ENCODE measurements around the gene KCNIP4. TPM values are rescaled to one million over a fixed set of nuclear protein-coding genes. Genes with fewer than 3 reads are reported as not detected.
A peak's percentile ranks its signal among the peaks of the same experiment; 100 is the strongest.

Gene KCNIP4
- total RNA-seq, 1 donor from 2014 or later, result not detected

GRCh38 chr4:20723463-20723862 lies 1225.1 kb downstream of the KCNIP4 start:
- intact Hi-C loops (cut with DNase I), result no loop called here
- no peak for ATAC-seq
- DNase-seq (ENCODE audit: missing footprints), result no peak

GRCh38 chr4:20723019-20723418 lies 1225.6 kb downstream of the KCNIP4 start:
- no peak for ATAC-seq
- no peak for DNase-seq (ENCODE audit: missing footprints)
- intact Hi-C loops (cut with DNase I), result no loop called here

DNA sequence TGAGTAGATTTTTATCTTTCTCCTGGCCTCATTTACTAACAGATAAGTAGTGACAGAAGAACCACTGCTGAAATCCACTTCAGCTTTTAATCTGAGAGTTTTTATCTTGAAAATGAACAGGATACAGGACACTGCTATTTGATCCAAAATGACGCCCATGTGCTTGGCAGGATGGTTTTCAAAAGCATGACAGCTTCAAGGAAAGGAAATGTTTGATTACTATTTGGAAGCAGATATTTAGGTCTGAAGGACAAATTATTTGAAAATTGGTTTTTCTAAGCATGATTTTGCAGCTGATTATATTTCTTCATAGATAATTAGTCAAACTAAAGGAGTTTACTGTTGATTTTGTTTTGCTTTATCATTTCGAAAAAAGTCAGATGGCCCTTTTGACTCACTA lies 1237.2 kb downstream of the KCNIP4 start:
- no peak for ATAC-seq
- DNase-seq (ENCODE audit: missing footprints), result no peak
- intact Hi-C loops (cut with DNase I), result no loop called here

GRCh38 chr4:20700007-20700761 lies 1248.4 kb downstream of the KCNIP4 start, which contains the start of gene PACRGL:
Gene PACRGL, plus strand, starts transcription at chr4:20700458. Its CDS starts 4,024 bp downstream, at chr4:20704482.
- intact Hi-C loops (cut with DNase I), result no loop called here
- ATAC-seq, result peak; percentile 100
- DNase-seq (ENCODE audit: missing footprints), result peak; percentile 98

DNA sequence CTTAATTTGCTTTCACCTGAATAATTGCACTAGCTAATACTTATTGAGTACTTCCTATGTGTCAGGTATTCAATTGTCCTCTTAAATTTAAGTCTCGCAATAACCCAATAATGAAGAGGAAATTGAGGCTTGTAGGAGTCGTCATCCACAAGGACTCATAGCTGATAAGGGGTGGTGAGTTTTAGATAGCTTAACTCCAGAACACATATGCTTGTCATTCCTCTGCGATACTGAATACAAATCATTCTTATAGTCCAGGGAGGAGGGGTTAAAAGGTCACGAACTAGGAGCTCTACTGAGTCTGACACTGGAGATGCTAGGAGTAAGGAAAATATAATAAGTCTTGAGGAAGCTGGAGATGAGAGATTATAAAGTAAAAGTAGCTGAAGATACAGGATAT lies 1249.8 kb downstream of the KCNIP4 start:
- no peak for ATAC-seq
- DNase-seq (ENCODE audit: missing footprints), result no peak
- intact Hi-C loops (cut with DNase I), result no loop called here

- DNase-seq (ENCODE audit: missing footprints) (no peak), ATAC-seq (no peak)
- intact Hi-C loops (cut with DNase I), result no loop called here
Observed at GRCh38 chr4:20698382-20698781, 1250.2 kb downstream of the KCNIP4 start.

DNA sequence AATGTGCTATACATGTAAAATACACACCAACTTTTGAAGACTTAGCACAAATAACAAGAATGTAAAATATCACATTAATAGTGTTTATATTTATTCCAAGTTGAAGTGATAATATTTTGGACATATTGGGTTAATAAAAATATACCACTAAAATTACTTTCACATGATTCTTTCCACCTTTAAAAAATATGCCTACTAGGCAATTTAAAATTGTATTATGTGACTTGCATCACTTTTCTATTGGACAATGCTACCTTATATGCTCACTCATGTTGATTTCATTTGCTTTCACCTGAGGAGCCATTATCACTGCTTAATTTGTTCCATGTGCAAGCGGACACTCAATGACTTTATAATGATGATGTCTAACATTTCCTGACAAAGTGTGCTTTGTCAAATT lies 1251.8 kb downstream of the KCNIP4 start:
- ATAC-seq (no peak), DNase-seq (ENCODE audit: missing footprints) (no peak)
- intact Hi-C loops (cut with DNase I), result no loop called here

GRCh38 chr4:20687864-20688263 lies 1260.7 kb downstream of the KCNIP4 start:
- ATAC-seq (no peak), DNase-seq (ENCODE audit: missing footprints) (no peak)
- intact Hi-C loops (cut with DNase I), result loop anchor here (10.0 kb wide), 3 partner anchors 263 to 2003 kb away; no protein-coding TSS in a partner anchor

- ATAC-seq, result no peak
- intact Hi-C loops (cut with DNase I), result loop anchor here (10.0 kb wide), 3 partner anchors 260 to 2000 kb away; no protein-coding TSS in a partner anchor
- DNase-seq (ENCODE audit: missing footprints), result no peak
Observed at GRCh38 chr4:20684852-20685763, 1263.5 kb downstream of the KCNIP4 start.

- ATAC-seq (no peak), DNase-seq (ENCODE audit: missing footprints) (no peak)
- intact Hi-C loops (cut with DNase I), result loop anchor here (10.0 kb wide), 3 partner anchors 259 to 1999 kb away; no protein-coding TSS in a partner anchor
Observed at GRCh38 chr4:20683766-20684165, 1264.8 kb downstream of the KCNIP4 start.

DNA sequence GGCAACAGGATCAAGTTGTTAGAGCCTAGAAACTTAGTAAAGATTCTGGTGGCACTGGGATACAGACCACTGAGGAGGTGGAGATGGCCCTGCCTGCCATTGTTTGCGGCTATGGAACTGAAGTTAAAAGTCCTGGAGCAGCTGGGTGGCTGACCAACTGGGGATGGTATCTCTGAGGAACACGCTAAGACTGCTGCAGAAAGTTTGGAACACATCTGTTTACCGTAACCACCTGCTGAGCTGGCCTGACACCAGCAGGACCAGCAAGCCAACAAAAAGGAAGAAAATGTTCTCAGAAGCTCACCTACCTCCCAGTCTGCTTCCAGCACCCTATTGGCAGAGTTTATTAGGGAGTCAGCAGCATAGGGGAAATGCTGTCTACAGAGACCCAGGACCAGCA lies 1265.7 kb downstream of the KCNIP4 start:
- intact Hi-C loops (cut with DNase I), result loop anchor here (10.0 kb wide), 3 partner anchors 258 to 1998 kb away; no protein-coding TSS in a partner anchor
- no peak for DNase-seq (ENCODE audit: missing footprints)
- no peak for ATAC-seq

DNA sequence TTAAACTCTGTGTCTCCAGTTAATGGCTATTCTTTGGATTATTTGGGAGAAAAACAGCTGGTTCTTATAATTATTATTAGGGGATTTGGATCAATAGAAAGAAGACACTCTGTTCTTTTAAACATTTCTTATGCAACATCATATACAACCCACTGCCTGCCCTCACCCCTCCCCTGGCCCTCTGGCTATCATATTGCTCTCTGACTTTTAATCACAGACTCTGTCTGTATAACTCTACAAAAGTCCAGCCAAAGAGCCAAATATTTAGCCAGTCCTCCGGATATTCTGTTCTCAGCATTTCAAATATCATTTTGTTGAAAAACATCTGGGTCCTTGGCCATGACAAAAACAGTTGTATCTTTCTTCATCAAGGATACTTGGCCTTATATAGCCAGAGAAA lies 1267.3 kb downstream of the KCNIP4 start:
- ATAC-seq, result no peak
- intact Hi-C loops (cut with DNase I), result loop anchor here (10.0 kb wide), 3 partner anchors 256 to 1996 kb away; no protein-coding TSS in a partner anchor
- DNase-seq (ENCODE audit: missing footprints), result no peak

- no peak for ATAC-seq
- DNase-seq (ENCODE audit: missing footprints), result no peak
- intact Hi-C loops (cut with DNase I), result loop anchor here (10.0 kb wide), 3 partner anchors 256 to 1996 kb away; no protein-coding TSS in a partner anchor
Observed at GRCh38 chr4:20680736-20681135, 1267.8 kb downstream of the KCNIP4 start.

DNA sequence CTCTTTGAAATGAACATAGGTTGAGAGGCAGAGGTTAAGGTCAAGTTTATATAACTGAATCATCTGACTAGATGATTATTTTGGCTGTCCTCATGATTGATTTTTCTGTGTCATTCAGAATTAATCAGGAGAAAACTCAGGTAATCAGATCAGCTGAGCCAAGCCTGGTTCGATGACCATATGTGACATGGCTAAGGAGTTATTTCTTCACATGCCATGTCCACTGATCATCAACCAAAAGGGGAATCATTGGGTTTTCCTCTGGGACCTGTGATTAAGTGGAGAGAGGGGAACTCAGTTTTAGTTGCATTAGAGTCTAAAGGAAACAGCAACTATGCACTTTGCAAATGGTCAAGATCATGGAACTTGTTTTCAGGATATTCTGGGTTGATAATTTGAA lies 1268.6 kb downstream of the KCNIP4 start:
- intact Hi-C loops (cut with DNase I), result loop anchor here (10.0 kb wide), 3 partner anchors 255 to 1995 kb away; no protein-coding TSS in a partner anchor
- DNase-seq (ENCODE audit: missing footprints) (no peak), ATAC-seq (no peak)

Small RNAs within 50 kb of the gene (microRNA-seq; reads per million reads assigned to microRNA genes)
- gene MIR7978, result not detected

All from Right ventricle myocardium inferior (tissue), 1 donor.